COLO829 (cell line): ENCODE results near the gene XAGE3.

ENCODE experiments used
- DNase-seq: peaks from one replicate; pipeline ENCODE4 v3.0.0; 2012; ENCODE audit warnings: low spot score

Gene XAGE3

GRCh38 chrX:52839137-52839536 is 28.7 kb downstream of the XAGE3 start:
- DNase-seq = no peak

- DNase-seq = no peak
These were observed 37.3 kb downstream of the XAGE3 start for GRCh38 chrX:52830551-52830950.

GRCh38 chrX:52824608-52825007 is 43.3 kb downstream of the XAGE3 start:
- DNase-seq = no peak

- DNase-seq = no peak
These were observed 46.7 kb downstream of the XAGE3 start for GRCh38 chrX:52821079-52821760.

GRCh38 chrX:52819788-52820187 is 48.1 kb downstream of the XAGE3 start:
- DNase-seq = no peak
